ENCODE results near the gene BCL2L2. TPM values are rescaled to one million over a fixed set of nuclear protein-coding genes. Genes with fewer than 3 reads are reported as not detected.

BCL2L2 gene
- total RNA-seq, 1 experiment from 2014 or later, result 18.2 TPM

GRCh38 chr14:23301288-23301968, 5.2 kb upstream of the BCL2L2 start (continued):
- TF ChIP-seq, protein P1, sequence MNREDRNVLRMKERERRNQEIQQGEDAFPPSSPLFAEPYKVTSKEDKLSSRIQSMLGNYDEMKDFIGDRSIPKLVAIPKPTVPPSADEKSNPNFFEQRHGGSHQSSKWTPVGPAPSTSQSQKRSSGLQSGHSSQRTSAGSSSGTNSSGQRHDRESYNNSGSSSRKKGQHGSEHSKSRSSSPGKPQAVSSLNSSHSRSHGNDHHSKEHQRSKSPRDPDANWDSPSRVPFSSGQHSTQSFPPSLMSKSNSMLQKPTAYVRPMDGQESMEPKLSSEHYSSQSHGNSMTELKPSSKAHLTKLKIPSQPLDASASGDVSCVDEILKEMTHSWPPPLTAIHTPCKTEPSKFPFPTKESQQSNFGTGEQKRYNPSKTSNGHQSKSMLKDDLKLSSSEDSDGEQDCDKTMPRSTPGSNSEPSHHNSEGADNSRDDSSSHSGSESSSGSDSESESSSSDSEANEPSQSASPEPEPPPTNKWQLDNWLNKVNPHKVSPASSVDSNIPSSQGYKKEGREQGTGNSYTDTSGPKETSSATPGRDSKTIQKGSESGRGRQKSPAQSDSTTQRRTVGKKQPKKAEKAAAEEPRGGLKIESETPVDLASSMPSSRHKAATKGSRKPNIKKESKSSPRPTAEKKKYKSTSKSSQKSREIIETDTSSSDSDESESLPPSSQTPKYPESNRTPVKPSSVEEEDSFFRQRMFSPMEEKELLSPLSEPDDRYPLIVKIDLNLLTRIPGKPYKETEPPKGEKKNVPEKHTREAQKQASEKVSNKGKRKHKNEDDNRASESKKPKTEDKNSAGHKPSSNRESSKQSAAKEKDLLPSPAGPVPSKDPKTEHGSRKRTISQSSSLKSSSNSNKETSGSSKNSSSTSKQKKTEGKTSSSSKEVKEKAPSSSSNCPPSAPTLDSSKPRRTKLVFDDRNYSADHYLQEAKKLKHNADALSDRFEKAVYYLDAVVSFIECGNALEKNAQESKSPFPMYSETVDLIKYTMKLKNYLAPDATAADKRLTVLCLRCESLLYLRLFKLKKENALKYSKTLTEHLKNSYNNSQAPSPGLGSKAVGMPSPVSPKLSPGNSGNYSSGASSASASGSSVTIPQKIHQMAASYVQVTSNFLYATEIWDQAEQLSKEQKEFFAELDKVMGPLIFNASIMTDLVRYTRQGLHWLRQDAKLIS (CRISPR knock-in tag; IDR thresholded peaks at IDR 0.05; ENCODE audit: borderline replicate concordance), result no peak
- TF ChIP-seq MAX (CRISPR knock-in tag; IDR thresholded peaks at IDR 0.05) (peak; percentile 52; the same call in 1 of the 2 replicates), ELF4 (CRISPR knock-in tag; IDR thresholded peaks at IDR 0.05; ENCODE audit: low read depth) (no peak; the same call in 1 of the 2 replicates), CBFB (CRISPR knock-in tag; IDR thresholded peaks at IDR 0.05; ENCODE audit: low read depth) (no peak), E2F5 (CRISPR knock-in tag; IDR thresholded peaks at IDR 0.05) (peak; percentile 85), CTCF (IDR thresholded peaks at IDR 0.05) (peak; percentile 60; the same call in 1 of the 2 replicates), NR3C1 (CRISPR knock-in tag; conservative IDR thresholded peaks at IDR 0.05; ENCODE audit: low read depth) (0 out of 2 replicates have a peak, but pooled peaks have one; percentile 74), SP1 (CRISPR knock-in tag; conservative IDR thresholded peaks at IDR 0.05) (peak; percentile 90), FOXP1 (CRISPR knock-in tag; IDR thresholded peaks at IDR 0.05; ENCODE audit: borderline replicate concordance) (peak; percentile 51; the same call in 1 of the 2 replicates), ARID4B (CRISPR knock-in tag; IDR thresholded peaks at IDR 0.05; ENCODE audit: borderline replicate concordance) (peak; percentile 63; the same call in 1 of the 2 replicates)
- TF ChIP-seq, protein P2, sequence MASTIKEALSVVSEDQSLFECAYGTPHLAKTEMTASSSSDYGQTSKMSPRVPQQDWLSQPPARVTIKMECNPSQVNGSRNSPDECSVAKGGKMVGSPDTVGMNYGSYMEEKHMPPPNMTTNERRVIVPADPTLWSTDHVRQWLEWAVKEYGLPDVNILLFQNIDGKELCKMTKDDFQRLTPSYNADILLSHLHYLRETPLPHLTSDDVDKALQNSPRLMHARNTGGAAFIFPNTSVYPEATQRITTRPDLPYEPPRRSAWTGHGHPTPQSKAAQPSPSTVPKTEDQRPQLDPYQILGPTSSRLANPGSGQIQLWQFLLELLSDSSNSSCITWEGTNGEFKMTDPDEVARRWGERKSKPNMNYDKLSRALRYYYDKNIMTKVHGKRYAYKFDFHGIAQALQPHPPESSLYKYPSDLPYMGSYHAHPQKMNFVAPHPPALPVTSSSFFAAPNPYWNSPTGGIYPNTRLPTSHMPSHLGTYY (CRISPR knock-in tag; IDR thresholded peaks at IDR 0.05), result no peak
- TF ChIP-seq, protein P3, sequence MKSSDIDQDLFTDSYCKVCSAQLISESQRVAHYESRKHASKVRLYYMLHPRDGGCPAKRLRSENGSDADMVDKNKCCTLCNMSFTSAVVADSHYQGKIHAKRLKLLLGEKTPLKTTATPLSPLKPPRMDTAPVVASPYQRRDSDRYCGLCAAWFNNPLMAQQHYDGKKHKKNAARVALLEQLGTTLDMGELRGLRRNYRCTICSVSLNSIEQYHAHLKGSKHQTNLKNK (CRISPR knock-in tag; IDR thresholded peaks at IDR 0.05), result no peak
- TF ChIP-seq, protein P4, sequence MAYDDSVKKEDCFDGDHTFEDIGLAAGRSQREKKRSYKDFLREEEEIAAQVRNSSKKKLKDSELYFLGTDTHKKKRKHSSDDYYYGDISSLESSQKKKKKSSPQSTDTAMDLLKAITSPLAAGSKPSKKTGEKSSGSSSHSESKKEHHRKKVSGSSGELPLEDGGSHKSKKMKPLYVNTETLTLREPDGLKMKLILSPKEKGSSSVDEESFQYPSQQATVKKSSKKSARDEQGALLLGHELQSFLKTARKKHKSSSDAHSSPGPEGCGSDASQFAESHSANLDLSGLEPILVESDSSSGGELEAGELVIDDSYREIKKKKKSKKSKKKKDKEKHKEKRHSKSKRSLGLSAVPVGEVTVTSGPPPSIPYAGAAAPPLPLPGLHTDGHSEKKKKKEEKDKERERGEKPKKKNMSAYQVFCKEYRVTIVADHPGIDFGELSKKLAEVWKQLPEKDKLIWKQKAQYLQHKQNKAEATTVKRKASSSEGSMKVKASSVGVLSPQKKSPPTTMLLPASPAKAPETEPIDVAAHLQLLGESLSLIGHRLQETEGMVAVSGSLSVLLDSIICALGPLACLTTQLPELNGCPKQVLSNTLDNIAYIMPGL (CRISPR knock-in tag; IDR thresholded peaks at IDR 0.05), result peak; percentile 87
- TF ChIP-seq, protein P5, sequence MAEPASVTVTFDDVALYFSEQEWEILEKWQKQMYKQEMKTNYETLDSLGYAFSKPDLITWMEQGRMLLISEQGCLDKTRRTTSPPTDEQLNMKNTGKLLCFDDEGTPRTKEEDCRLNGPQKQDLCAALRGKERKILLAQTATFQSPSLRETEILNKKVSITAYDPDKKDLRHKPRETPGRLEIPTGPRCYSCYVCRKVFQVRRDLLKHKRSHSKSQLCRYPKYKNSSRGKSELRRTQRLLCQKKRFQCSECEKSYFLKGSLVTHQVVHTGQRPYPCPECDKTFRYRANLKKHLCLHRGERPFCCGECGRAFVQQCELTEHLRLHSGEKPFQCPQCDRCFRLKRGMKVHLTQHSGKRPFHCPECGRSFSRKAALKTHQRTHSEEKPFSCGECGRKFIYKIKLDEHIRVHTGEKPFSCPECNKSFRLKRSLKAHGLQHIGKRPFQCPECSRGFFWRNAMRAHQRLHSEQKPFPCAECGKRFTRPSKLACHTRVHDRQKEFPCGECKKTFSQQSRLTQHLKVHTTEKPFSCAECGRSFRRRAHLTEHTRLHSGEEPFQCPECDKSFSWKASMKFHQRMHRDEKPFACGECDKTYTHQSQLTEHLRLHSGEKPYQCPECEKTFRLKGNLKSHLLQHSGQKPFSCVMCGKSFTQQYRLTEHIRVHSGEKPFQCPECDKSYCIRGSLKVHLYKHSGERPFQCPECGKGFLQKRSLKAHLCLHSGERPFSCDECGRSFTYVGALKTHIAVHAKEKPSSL (CRISPR knock-in tag; conservative IDR thresholded peaks at IDR 0.05), result no peak

Data from WTC11 (cell line).